GM12878 (cell line): ENCODE data around the gene CENPH. TPM values are rescaled to one million over a fixed set of nuclear protein-coding genes. Genes with fewer than 3 reads are reported as not detected.
"Not testable (repeated sequence)": the region's sequence is repeated elsewhere in the genome, so short reads cannot be mapped to it uniquely, and the experiment has no call there.

ENCODE experiments used
- ATAC-seq: fragments of 200-7000 bp; cut with Tn5 transposase; 3 replicates; pipeline ENCODE4 v1.9.1; 2020; ENCODE audit warnings: mild to moderate bottlenecking, moderate library complexity
- BruUV-seq: library from RNA; stranded (reverse); fragments of 400-500 nt; replicated peaks from 2 replicates; lab custom pipeline; 2021; lab: Mats Ljungman, UMichigan
- CTCF ChIA-PET: fragments of 300-600 bp; sonication (Branson Sonifier 250); formaldehyde crosslinking; extraction: SDS; loops from one replicate; lab custom pipeline; 2021; ENCODE audit warnings: inconsistent platforms; lab: Yijun Ruan, JAX
- POLR2A ChIA-PET: fragments of 350-600 bp; formaldehyde crosslinking; extraction: SDS; loops from one replicate; lab custom pipeline; 2021; ENCODE audit warnings: inconsistent platforms; lab: Charles Lee
- RAD21 ChIA-PET: fragments of 300-600 bp; sonication (Branson Sonifier 250); formaldehyde crosslinking; loops from one replicate; lab custom pipeline; 2023; ENCODE audit warnings: antibody characterized with exemption; ENCODE audit not compliant: unreplicated experiment; lab: Charles Lee
- SMC1A ChIA-PET: fragments of 300-600 bp; sonication (Branson Sonifier 250); formaldehyde crosslinking; loops from one replicate; lab custom pipeline; 2023; ENCODE audit not compliant: unreplicated experiment, uncharacterized antibody; lab: Charles Lee
- DNase-seq: peaks from one replicate; pipeline ENCODE4 v3.0.0-alpha.2; 2011; ENCODE audit warnings: low read depth, low spot score
- FAIRE-seq: peaks from 3 replicates; lab custom pipeline; 2011; peaks lifted over from hg19 to GRCh38; lab: Jason Lieb, UNC
- H2AFZ ChIP-seq: 2 replicates; pipeline ENCODE4 v1.6.0; 2011; ENCODE audit warnings: low read depth, low read length, control low read depth; ENCODE audit not compliant: control insufficient read depth
- H3K27ac ChIP-seq: 2 replicates; pipeline ENCODE4 v1.5.1; 2011; ENCODE audit warnings: control low read depth; ENCODE audit not compliant: control insufficient read depth, insufficient read depth
- H3K27me3 ChIP-seq, 2 experiments: replicated peaks in 1 of 2; 2 replicates each; pipeline versions ENCODE4 v1.6.0 to v1.6.1; 2011; ENCODE audit warnings: low read length in 1 of 2; ENCODE audit not compliant: control insufficient read depth in 2 of 2, insufficient read depth in 2 of 2
- H3K36me3 ChIP-seq, 2 experiments: 2 replicates each; pipeline ENCODE4 v1.5.1; 2011; ENCODE audit warnings: low read length in 1 of 2; ENCODE audit not compliant: control insufficient read depth in 2 of 2, insufficient read depth in 2 of 2
- H3K4me1 ChIP-seq: 2 replicates; pipeline ENCODE4 v1.6.1; 2011; ENCODE audit warnings: mild to moderate bottlenecking, low read length, moderate library complexity, mixed read lengths; ENCODE audit not compliant: control insufficient read depth, insufficient read depth
- H3K4me2 ChIP-seq: 2 replicates; pipeline ENCODE4 v1.6.0; 2011; ENCODE audit warnings: control low read depth; ENCODE audit not compliant: control insufficient read depth, insufficient read depth
- H3K4me3 ChIP-seq: fragments of 200-600 bp; sonication (generic); 2 replicates; pipeline ENCODE4 v1.5.1; 2016
- H3K79me2 ChIP-seq: 2 replicates; pipeline ENCODE4 v1.6.0; 2011; ENCODE audit warnings: low read length; ENCODE audit not compliant: control insufficient read depth, insufficient read depth
- H3K9ac ChIP-seq: 2 replicates; pipeline ENCODE4 v1.8.0; 2011; ENCODE audit warnings: low read length, control low read depth, mixed read lengths; ENCODE audit not compliant: control insufficient read depth, insufficient read depth
- H3K9me3 ChIP-seq: replicated peaks from 3 replicates; pipeline ENCODE4 v1.5.1; 2011; ENCODE audit warnings: mild to moderate bottlenecking, low read length; ENCODE audit not compliant: control insufficient read depth, insufficient read depth
- H4K20me1 ChIP-seq: 2 replicates; pipeline ENCODE4 v1.6.0; 2011; ENCODE audit not compliant: control insufficient read depth, insufficient read depth
- CHD4 ChIP-seq: fragments of 200-600 bp; sonication (generic); IDR thresholded peaks from 2 replicates; pipeline ENCODE4 v1.6.1; 2016; ENCODE audit warnings: mild to moderate bottlenecking
- DPF2 ChIP-seq: fragments of 450-650 bp; IDR thresholded peaks from 2 replicates; pipeline ENCODE4 v1.6.1; 2017; ENCODE audit warnings: mild to moderate bottlenecking
- FOS ChIP-seq: IDR thresholded peaks from 3 replicates; pipeline ENCODE4 v1.6.1; 2011; ENCODE audit warnings: borderline replicate concordance; ENCODE audit not compliant: insufficient read length; ENCODE audit errors: extremely low read depth
- GABPA ChIP-seq: IDR thresholded peaks from 2 replicates; pipeline ENCODE4 v1.6.1; 2014; ENCODE audit warnings: antibody characterized with exemption, low read depth, mild to moderate bottlenecking, inconsistent platforms
- IKZF1 ChIP-seq: fragments of 450-650 bp; conservative IDR thresholded peaks from 2 replicates; pipeline ENCODE4 v1.6.1; 2017; ENCODE audit warnings: antibody characterized with exemption, mild to moderate bottlenecking
- NBN ChIP-seq: fragments of 450-650 bp; IDR thresholded peaks from 2 replicates; pipeline ENCODE4 v1.6.1; 2016
- WGBS: methylation state at CpG from one replicate; pipeline ENCODE4 v1.1.6; 2016; ENCODE audit warnings: low lambda C conversion rate; ENCODE audit not compliant: insufficient replicate concordance, insufficient coverage; ENCODE audit errors: missing lambda C conversion rate; 5-methylcytosine and 5-hydroxymethylcytosine counted together
- in situ Hi-C: fragments of 300-500 bp; cut with MboI; formaldehyde crosslinking; loops from 9 replicates; pipeline ENCODE4 v1.14.3; 2018; ENCODE audit warnings: mixed read lengths
- intact Hi-C: fragments of 100-400 bp; cut with micrococcal nuclease; formaldehyde crosslinking; loops from one replicate; pipeline ENCODE4 v1.14.2; 2022; ENCODE audit not compliant: unreplicated experiment
- polyA plus RNA-seq, 11 experiments: library from polyadenylated mRNA; depleted of rRNA in 4 of 11; unstranded in 6 of 11; stranded (reverse) in 5 of 11; fragments of >200 nt; fragmentation: Nextera tagmentation in 4 of 11; fragmentation: Illumina TruSeq in 1 of 11; extraction: Ambion mirVana in 4 of 11; extraction: Trizol in 1 of 11; gene quantifications; 1 replicate in 1 of 11; 2 replicates in 10 of 11; pipeline versions ENCODE4 v1.2.1 to v1.2.3, GENCODE V29; 2011 to 2016; ENCODE audit warnings: inconsistent platforms in 2 of 11, missing spikeins in 2 of 11, low read depth in 1 of 11
- total RNA-seq, 4 experiments: library from RNA; depleted of rRNA in 3 of 4; stranded (reverse); fragments of >200 nt in 3 of 4; fragmentation: Illumina TruSeq in 1 of 4; extraction: Trizol in 1 of 4; gene quantifications; 2 replicates each; pipeline versions ENCODE4 v1.2.1 to v1.2.3, GENCODE V29; 2013 to 2021

Gene CENPH
- total and polyA plus RNA-seq, 10 of the 15 experiments (the other 5 are each of a cell fraction or from before 2014, with no cell fraction given) = 7.3 to 65.6 (median 45.9) TPM

- DNase-seq = no peak
- Histone ChIP-seq H3K27me3 (no peaks in the 10 kb centered on the region), H3K4me1 (no peaks in the 10 kb centered on the region), H3K27ac (no peak overlapping the region), H4K20me1 (no peaks in the 10 kb centered on the region), H3K4me2 (no peak overlapping the region), H3K36me3 (peaks cover 0 to 9% of the 10 kb centered on the region in 2 experiments; a peak in 1 of 4 replicates), H3K4me3 (no peak overlapping the region), H3K9me3 (no peaks in the 10 kb centered on the region; the same call in 2 of the 3 replicates), H3K9ac (no peak overlapping the region), H3K79me2 (peaks cover 7% of the 10 kb centered on the region), H2AFZ (no peak overlapping the region)
- no peak for ATAC-seq
- SMC1A ChIA-PET = interaction anchor here (0.7 to 0.9 kb wide), 3 partner anchors 34 to 108 kb away, joined by 3 read pairs; no protein-coding TSS in a partner anchor
- RAD21 ChIA-PET = interaction anchor here (0.7 kb wide), 1 partner anchor 121 kb away, joined by 3 read pairs; no protein-coding TSS in a partner anchor
- TF ChIP-seq IKZF1 = no peak
- TF ChIP-seq NBN = no peak
- TF ChIP-seq CHD4 = no peak
- TF ChIP-seq FOS = no peak
- TF ChIP-seq GABPA = no peak
- TF ChIP-seq DPF2 = no peak
- intact Hi-C loops = no loop called here
- whole genome bisulfite sequencing = 97% methylated on average over 3 of the region's 3 CpGs
- CTCF ChIA-PET = interaction anchor here (0.6 to 1.2 kb wide), 2 partner anchors 18 to 52 kb away, joined by 3 read pairs; no protein-coding TSS in a partner anchor
- POLR2A ChIA-PET = interaction anchor here (0.6 to 0.7 kb wide), 3 partner anchors 29 to 81 kb away, joined by 3 to 5 read pairs (median 3); no protein-coding TSS in a partner anchor
- FAIRE-seq = no peak
- in situ Hi-C loops = no loop called here
- no TSS peak for BruUV-seq
Observed at GRCh38 chr5:69252437-69252836, 63.1 kb downstream of the CENPH start.

- H4K20me1 ChIP-seq, H3K9ac ChIP-seq, H2AFZ ChIP-seq, in situ Hi-C loops, H3K27ac ChIP-seq, FAIRE-seq, H3K4me2 ChIP-seq, H3K79me2 ChIP-seq, H3K4me3 ChIP-seq, intact Hi-C loops, ATAC-seq, H3K9me3 ChIP-seq, H3K27me3 ChIP-seq, BruUV-seq, POLR2A ChIA-PET, H3K4me1 ChIP-seq, DNase-seq: not testable (repeated sequence)
- peaks cover 0 to 12% of the 10 kb centered on the region in 2 experiments for H3K36me3 ChIP-seq
- ChIA-PET RAD21 (interaction anchor here (0.5 kb wide), 1 partner anchor 125 kb away, joined by 3 read pairs; no protein-coding TSS in a partner anchor), CTCF (interaction anchor here (0.9 to 1.2 kb wide), 2 partner anchors 163 to 187 kb away, joined by 3 to 5 read pairs; no protein-coding TSS in a partner anchor), SMC1A (interaction anchor here (1.3 kb wide), 1 partner anchor 13 kb away, joined by 3 read pairs; no protein-coding TSS in a partner anchor)
- WGBS = 94% methylated on average over 4 of the region's 4 CpGs
Observed at GRCh38 chr5:69255940-69256339, 66.6 kb downstream of the CENPH start.
